Endothelial cell of umbilical vein (primary cell): ENCODE measurements around the gene RUNDC3A. TPM values are rescaled to one million over a fixed set of nuclear protein-coding genes. Genes with fewer than 3 reads are reported as not detected.

Source experiments
- BruUV-seq: library from RNA; stranded (reverse); fragments of 400-500 nt; replicated peaks from 2 replicates; lab custom pipeline; 2021; lab: Mats Ljungman, UMichigan
- CTCF ChIA-PET: fragments of 300-600, 350-600 bp; sonication (Branson Sonifier 250); formaldehyde crosslinking; loops from one replicate; lab custom pipeline; 2021; ENCODE audit warnings: antibody characterized with exemption, inconsistent platforms; lab: Charles Lee
- POLR2A ChIA-PET: fragments of 300-600, 350-600 bp; sonication (Branson Sonifier 250); formaldehyde crosslinking; loops from one replicate; lab custom pipeline; 2021; ENCODE audit warnings: antibody characterized with exemption, inconsistent platforms; lab: Charles Lee
- DNase-seq: peaks from one replicate; pipeline ENCODE4 v3.0.0-alpha.2; 2011; ENCODE audit warnings: low read depth, low spot score
- FAIRE-seq: peaks from 2 replicates; lab custom pipeline; 2011; peaks lifted over from hg19 to GRCh38; lab: Jason Lieb, UNC
- H2AFZ ChIP-seq: 2 replicates; pipeline ENCODE4 v1.6.0; 2012; ENCODE audit warnings: low read depth, low read length, control low read depth, inconsistent platforms
- H3K27ac ChIP-seq: 2 replicates; pipeline ENCODE4 v1.5.1; 2011; ENCODE audit warnings: low read depth, mild to moderate bottlenecking, control low read depth, low read length, moderate library complexity; ENCODE audit not compliant: insufficient read depth
- H3K27me3 ChIP-seq, 2 experiments: 2 replicates each; pipeline versions ENCODE4 v1.6.0 to v1.6.1; 2011; ENCODE audit warnings: low read length in 2 of 2, mixed read lengths in 1 of 2; ENCODE audit not compliant: control insufficient read depth in 2 of 2, insufficient read depth in 2 of 2
- H3K36me3 ChIP-seq, 2 experiments: 2 replicates in 1 of 2; 3 replicates in 1 of 2; pipeline ENCODE4 v1.5.1; 2011; ENCODE audit warnings: low read length in 2 of 2, mild to moderate bottlenecking in 1 of 2, moderate library complexity in 1 of 2; ENCODE audit not compliant: control insufficient read depth in 2 of 2, insufficient read depth in 2 of 2; ENCODE audit errors: extremely low read depth in 1 of 2
- H3K4me1 ChIP-seq: 3 replicates; pipeline ENCODE4 v1.5.1; 2011; ENCODE audit warnings: mild to moderate bottlenecking, low read length; ENCODE audit not compliant: control insufficient read depth, insufficient read depth; ENCODE audit errors: extremely low read depth
- H3K4me2 ChIP-seq: 2 replicates; pipeline ENCODE4 v1.6.1; 2011; ENCODE audit warnings: low read length, control low read depth, mixed read lengths; ENCODE audit not compliant: insufficient read depth
- H3K4me3 ChIP-seq, 3 experiments: fragments of 200-600 bp in 1 of 3; sonication (generic), shearing (Covaris generic) in 1 of 3; replicated peaks in 1 of 3; 2 replicates each; pipeline ENCODE4 v1.5.1; 2011 to 2016; ENCODE audit warnings: control low read depth in 3 of 3, low read length in 3 of 3, mild to moderate bottlenecking in 2 of 3, inconsistent platforms in 1 of 3, low read depth in 1 of 3, moderate library complexity in 1 of 3; ENCODE audit not compliant: insufficient read depth in 1 of 3
- H3K79me2 ChIP-seq: 2 replicates; pipeline ENCODE4 v1.6.0; 2012; ENCODE audit warnings: low read length, inconsistent platforms; ENCODE audit not compliant: control insufficient read depth, insufficient read depth
- H3K9ac ChIP-seq: replicated peaks from 2 replicates; pipeline ENCODE3; 2011; ENCODE audit warnings: low read length, control low read depth; ENCODE audit not compliant: insufficient read depth; ENCODE audit errors: extremely low read depth
- H3K9me1 ChIP-seq: replicated peaks from 3 replicates; pipeline ENCODE4 v1.6.0; 2011; ENCODE audit warnings: mild to moderate bottlenecking, low read length; ENCODE audit not compliant: control insufficient read depth, insufficient read depth; ENCODE audit errors: extremely low read depth
- H3K9me3 ChIP-seq: replicated peaks from 2 replicates; pipeline ENCODE4 v1.5.1; 2012; ENCODE audit warnings: low read length, inconsistent platforms; ENCODE audit not compliant: control insufficient read depth, insufficient read depth
- H4K20me1 ChIP-seq: replicated peaks from 2 replicates; pipeline ENCODE3; 2011; ENCODE audit warnings: mild to moderate bottlenecking, low read length; ENCODE audit not compliant: control insufficient read depth, insufficient read depth; ENCODE audit errors: extremely low read depth
- CTCF ChIP-seq, 2 donors: IDR thresholded peaks; 1 replicate in 1 of 2; 2 replicates in 1 of 2; pipeline ENCODE4 v1.5.1; 2011; ENCODE audit warnings: low read length in 2 of 2, mild to moderate bottlenecking in 2 of 2, moderate library complexity in 2 of 2, control low read depth in 1 of 2, inconsistent platforms in 1 of 2, low read depth in 1 of 2; ENCODE audit not compliant: insufficient read depth in 1 of 2; ENCODE audit errors: extremely low read depth in 1 of 2
- EZH2 ChIP-seq: IDR thresholded peaks from 2 replicates; pipeline ENCODE4 v1.6.1; 2012; ENCODE audit warnings: borderline replicate concordance, low read depth, mild to moderate bottlenecking, moderate library complexity, low read length, inconsistent platforms; ENCODE audit not compliant: severe bottlenecking
- FOS ChIP-seq: IDR thresholded peaks from 2 replicates; pipeline ENCODE4 v1.6.1; 2011; ENCODE audit warnings: mild to moderate bottlenecking, low read length, moderate library complexity, borderline replicate concordance; ENCODE audit not compliant: insufficient read depth
- GATA2 ChIP-seq: IDR thresholded peaks from 2 replicates; pipeline ENCODE4 v1.7.0; 2011; ENCODE audit warnings: low read depth, mild to moderate bottlenecking, moderate library complexity, mixed read lengths, low read length; ENCODE audit not compliant: insufficient read length, insufficient read depth
- JUN ChIP-seq: IDR thresholded peaks from 2 replicates; pipeline ENCODE4 v1.6.1; 2011; ENCODE audit warnings: borderline replicate concordance, low read depth; ENCODE audit not compliant: insufficient read length, insufficient read depth
- MAX ChIP-seq: IDR thresholded peaks from 2 replicates; pipeline ENCODE4 v1.6.1; 2011; ENCODE audit not compliant: insufficient read depth, insufficient read length
- MYC ChIP-seq: IDR thresholded peaks from one replicate; pipeline ENCODE4 v1.6.1; 2011; ENCODE audit warnings: mild to moderate bottlenecking, low read depth, low read length
- POLR2A ChIP-seq: IDR thresholded peaks from 2 replicates; pipeline ENCODE4 v1.6.1; 2012; ENCODE audit warnings: low read depth, mild to moderate bottlenecking, control low read depth, low read length
- POLR2AphosphoS5 ChIP-seq: IDR thresholded peaks from 2 replicates; pipeline ENCODE4 v1.6.1; 2012; ENCODE audit warnings: low read depth, mild to moderate bottlenecking, control low read depth, low read length, moderate library complexity; ENCODE audit not compliant: insufficient read depth
- dilution Hi-C: fragments of 300-500 bp; cut with MboI; formaldehyde crosslinking; loops from one replicate; pipeline ENCODE4 v1.15.0; 2019; ENCODE audit warnings: low sequenced_read_pairs; ENCODE audit not compliant: extremely low pct_ligation_motif_present
- intact Hi-C: fragments of 100-400 bp; cut with micrococcal nuclease; formaldehyde crosslinking; loops from one replicate; pipeline ENCODE4 v1.10.0; 2022
- polyA plus RNA-seq, 4 experiments: library from polyadenylated mRNA; depleted of rRNA in 3 of 4; stranded (reverse) in 3 of 4; unstranded in 1 of 4; fragments of >200 nt; gene quantifications; 2 replicates each; pipeline versions ENCODE4 v1.2.1 to v1.2.3, GENCODE V29; 2011 to 2012; ENCODE audit warnings: missing spikeins in 1 of 4
- total RNA-seq: library from RNA; stranded (reverse); gene quantifications from 2 replicates; pipeline ENCODE4 v1.2.3, GENCODE V29; 2021

Gene RUNDC3A
- total and polyA plus RNA-seq, 2 donors (not counting 3 experiments of a cell fraction or from before 2014, with no cell fraction given): 0.12 TPM; not detected in 1

DNA sequence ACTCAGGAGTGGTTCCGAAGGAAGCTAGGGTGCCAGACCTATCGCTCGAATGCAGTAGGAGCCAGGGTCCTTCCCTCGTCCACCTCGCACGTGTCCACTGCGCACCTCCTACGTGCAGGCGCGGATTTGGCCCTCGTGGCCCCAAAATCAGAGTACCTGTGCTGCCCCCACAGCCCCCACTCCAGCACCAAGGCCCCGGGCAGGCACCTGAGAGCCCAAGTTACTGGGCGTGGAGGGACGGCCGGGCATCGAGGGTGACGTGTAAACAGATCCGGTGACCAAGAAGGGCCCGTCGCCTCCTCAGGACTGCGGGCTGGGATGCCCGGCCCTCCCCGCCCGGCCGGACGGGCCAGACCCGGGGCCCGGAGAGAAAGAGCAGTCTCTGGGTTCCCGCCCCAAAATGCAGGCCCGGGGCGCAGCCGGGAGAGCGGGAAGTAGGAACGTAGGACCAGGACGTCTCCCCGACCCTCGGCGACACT lies 15.7 kb downstream of the RUNDC3A start:
- H3K27me3 ChIP-seq: no peaks in the 10 kb centered on the region
- ChIA-PET POLR2A (interaction anchor here (0.6 kb wide), 1 partner anchor 16 kb away, joined by 6 read pairs; the partner anchor contains the start of gene RUNDC3A), CTCF (interaction anchor here (1.3 to 4.9 kb wide), 4 partner anchors 105 to 199 kb away, joined by 4 to 68 read pairs (median 20); partner anchors contain the start of gene UBTF)
- H3K9ac ChIP-seq: peak overlapping the region; percentile 74
- peak overlapping the region; percentile 13 to 79 (median 52) for H3K4me3 ChIP-seq
- TF ChIP-seq MYC (no peak), MAX (no peak), FOS (no peak), POLR2A (no peak), CTCF (IDR thresholded peaks at IDR 0.05; ENCODE audit: extremely low read depth in 1 of 2, insufficient read depth in 1 of 2, low read depth in 1 of 2, low read length in 2 of 2) (no peak), GATA2 (no peak), EZH2 (no peak), POLR2AphosphoS5 (no peak), JUN (no peak)
- FAIRE-seq (no peak), DNase-seq (no peak)
- intact Hi-C loops (loop anchor here (1.0 to 2.0 kb wide), 4 partner anchors 45 to 114 kb away; no protein-coding TSS in a partner anchor), dilution Hi-C loops (no loop called here)
- no peaks in the 10 kb centered on the region for H3K9me1 ChIP-seq
- H3K27ac ChIP-seq: peak overlapping the region; percentile 43
- H3K79me2 ChIP-seq: peaks cover 7% of the 10 kb centered on the region
- no TSS peak for BruUV-seq
- peak overlapping the region; percentile 54 for H2AFZ ChIP-seq
- peaks cover 3 to 26% of the 10 kb centered on the region in 2 experiments for H3K36me3 ChIP-seq
- H3K4me2 ChIP-seq: peak overlapping the region; percentile 49
- H3K4me1 ChIP-seq: peaks cover 9% of the 10 kb centered on the region
- H3K9me3 ChIP-seq: no peaks in the 10 kb centered on the region
- H4K20me1 ChIP-seq: no peaks in the 10 kb centered on the region
